ENCODE data around the gene GRIN2C. TPM values are rescaled to one million over a fixed set of nuclear protein-coding genes. Genes with fewer than 3 reads are reported as not detected.

GRIN2C gene
- total and polyA plus RNA-seq, 2 donors from 2014 or later, result 0.15 to 0.31 TPM

- Histone ChIP-seq H3K4me3 (ENCODE audit: low read length in 3 of 3) (no peak overlapping the region), H3K27me3 (ENCODE audit: control insufficient read depth, insufficient read depth, low read length) (no peaks in the 10 kb centered on the region), H3K9me3 (ENCODE audit: control insufficient read depth in 2 of 3, insufficient read depth in 1 of 3, low read length in 3 of 3) (no peaks in the 10 kb centered on the region), H3K9ac (ENCODE audit: low read length in 3 of 3) (no peak overlapping the region), H3K4me1 (ENCODE audit: control insufficient read depth in 2 of 3, insufficient read depth in 2 of 3, low read depth in 1 of 3, low read length in 3 of 3) (no peaks in the 10 kb centered on the region), H3K36me3 (ENCODE audit: control insufficient read depth in 2 of 3, insufficient read depth in 3 of 3, low read length in 3 of 3) (peaks cover 0 to 5% (median 4%) of the 10 kb centered on the region in 3 donors), H3K27ac (ENCODE audit: low read depth in 2 of 2, low read length in 2 of 2) (no peak overlapping the region)
- intact Hi-C loops (cut with DNase I), result no loop called here
- TF ChIP-seq CTCF (IDR thresholded peaks at IDR 0.05; ENCODE audit: borderline replicate concordance, extremely low read depth, insufficient read depth), result no peak
- FAIRE-seq (no peak), DNase-seq (no peak)
These were observed 55.7 kb downstream of the GRIN2C start for GRCh38 chr17:74803971-74804370.

- TF ChIP-seq CTCF (IDR thresholded peaks at IDR 0.05; ENCODE audit: borderline replicate concordance, extremely low read depth, insufficient read depth), result no peak
- no peak overlapping the region for H3K27ac ChIP-seq (ENCODE audit: low read depth in 2 of 2, low read length in 2 of 2)
- FAIRE-seq (no peak), DNase-seq (no peak)
- H3K36me3 ChIP-seq (ENCODE audit: control insufficient read depth in 2 of 3, insufficient read depth in 3 of 3, low read length in 3 of 3), result peaks cover 0 to 5% (median 4%) of the 10 kb centered on the region in 3 donors
- no peak overlapping the region for H3K9ac ChIP-seq (ENCODE audit: low read length in 3 of 3)
- H3K4me1 ChIP-seq (ENCODE audit: control insufficient read depth in 2 of 3, insufficient read depth in 2 of 3, low read depth in 1 of 3, low read length in 3 of 3), result no peaks in the 10 kb centered on the region
- H3K27me3 ChIP-seq (ENCODE audit: control insufficient read depth, insufficient read depth, low read length), result no peaks in the 10 kb centered on the region
- no peak overlapping the region for H3K4me3 ChIP-seq (ENCODE audit: low read length in 3 of 3)
- no peaks in the 10 kb centered on the region for H3K9me3 ChIP-seq (ENCODE audit: control insufficient read depth in 2 of 3, insufficient read depth in 1 of 3, low read length in 3 of 3)
- intact Hi-C loops (cut with DNase I), result no loop called here
These were observed 56.2 kb downstream of the GRIN2C start for GRCh38 chr17:74803388-74803930.

GRCh38 chr17:74801896-74802295 is 57.8 kb downstream of the GRIN2C start:
- Histone ChIP-seq H3K36me3 (ENCODE audit: control insufficient read depth in 2 of 3, insufficient read depth in 3 of 3, low read length in 3 of 3) (peaks cover 0 to 9% (median 4%) of the 10 kb centered on the region in 3 donors), H3K9ac (ENCODE audit: low read length in 3 of 3) (no peak overlapping the region), H3K4me1 (ENCODE audit: control insufficient read depth in 2 of 3, insufficient read depth in 2 of 3, low read depth in 1 of 3, low read length in 3 of 3) (no peaks in the 10 kb centered on the region), H3K27ac (ENCODE audit: low read depth in 2 of 2, low read length in 2 of 2) (no peak overlapping the region), H3K4me3 (ENCODE audit: low read length in 3 of 3) (no peak overlapping the region), H3K9me3 (ENCODE audit: control insufficient read depth in 2 of 3, insufficient read depth in 1 of 3, low read length in 3 of 3) (no peaks in the 10 kb centered on the region), H3K27me3 (ENCODE audit: control insufficient read depth, insufficient read depth, low read length) (no peaks in the 10 kb centered on the region)
- DNase-seq (no peak), FAIRE-seq (no peak)
- TF ChIP-seq CTCF (IDR thresholded peaks at IDR 0.05; ENCODE audit: borderline replicate concordance, extremely low read depth, insufficient read depth), result no peak
- intact Hi-C loops (cut with DNase I), result no loop called here

- FAIRE-seq (no peak), DNase-seq (no peak)
- no peak overlapping the region for H3K4me3 ChIP-seq (ENCODE audit: low read length in 3 of 3)
- intact Hi-C loops (cut with DNase I), result no loop called here
- H3K27me3 ChIP-seq (ENCODE audit: control insufficient read depth, insufficient read depth, low read length), result no peaks in the 10 kb centered on the region
- no peaks in the 10 kb centered on the region for H3K4me1 ChIP-seq (ENCODE audit: control insufficient read depth in 2 of 3, insufficient read depth in 2 of 3, low read depth in 1 of 3, low read length in 3 of 3)
- TF ChIP-seq CTCF (IDR thresholded peaks at IDR 0.05; ENCODE audit: borderline replicate concordance, extremely low read depth, insufficient read depth), result no peak
- no peak overlapping the region for H3K9ac ChIP-seq (ENCODE audit: low read length in 3 of 3)
- H3K9me3 ChIP-seq (ENCODE audit: control insufficient read depth in 2 of 3, insufficient read depth in 1 of 3, low read length in 3 of 3), result no peaks in the 10 kb centered on the region
- no peak overlapping the region for H3K27ac ChIP-seq (ENCODE audit: low read depth in 2 of 2, low read length in 2 of 2)
- H3K36me3 ChIP-seq (ENCODE audit: control insufficient read depth in 2 of 3, insufficient read depth in 3 of 3, low read length in 3 of 3), result peaks cover 0 to 12% (median 7%) of the 10 kb centered on the region in 3 donors
These were observed 59.2 kb downstream of the GRIN2C start for GRCh38 chr17:74800531-74800930.
